Suprapubic skin (tissue), 4 donors: ENCODE data around the gene UBR1. TPM values are rescaled to one million over a fixed set of nuclear protein-coding genes. Genes with fewer than 3 reads are reported as not detected.
"Not testable (repeated sequence)": the region's sequence is repeated elsewhere in the genome, so short reads cannot be mapped to it uniquely, and the experiment has no call there.

ENCODE experiments used
- DNase-seq, 2 donors: peaks; one replicate each; pipeline ENCODE4 v3.0.0-alpha.2; 2019; ENCODE audit warnings: low spot score in 2 of 2
- H3K27ac ChIP-seq: fragments of 200-600 bp; sonication (generic); one replicate; pipeline ENCODE4 v1.5.1; 2019
- H3K27me3 ChIP-seq: fragments of 200-600 bp; sonication (generic); one replicate; pipeline ENCODE4 v1.5.1; 2019
- H3K36me3 ChIP-seq: fragments of 200-600 bp; sonication (generic); one replicate; pipeline ENCODE4 v1.5.1; 2019
- H3K4me1 ChIP-seq: fragments of 200-600 bp; sonication (generic); one replicate; pipeline ENCODE4 v1.5.1; 2019
- H3K4me3 ChIP-seq: fragments of 200-600 bp; sonication (generic); one replicate; pipeline ENCODE4 v1.5.1; 2019; ENCODE audit warnings: mild to moderate bottlenecking
- H3K9me3 ChIP-seq: fragments of 200-600 bp; sonication (generic); one replicate; pipeline ENCODE4 v1.5.1; 2019
- CTCF ChIP-seq, 2 donors: fragments of 200-600 bp in 1 of 2; fragments of 450-650 bp in 1 of 2; sonication (generic) in 1 of 2; IDR thresholded peaks; one replicate each; pipeline ENCODE4 v1.5.1; 2016 to 2019; ENCODE audit warnings: antibody characterized with exemption in 2 of 2, mild to moderate bottlenecking in 1 of 2, moderate library complexity in 1 of 2
- EP300 ChIP-seq: sonication (generic); formaldehyde crosslinking; IDR thresholded peaks from one replicate; pipeline ENCODE4 v1.6.1; 2017; ENCODE audit warnings: antibody characterized with exemption
- POLR2A ChIP-seq, 2 donors: fragments of 450-650 bp; IDR thresholded peaks; one replicate each; pipeline ENCODE4 v1.6.1; 2017; ENCODE audit warnings: antibody characterized with exemption in 2 of 2, mild to moderate bottlenecking in 2 of 2, moderate library complexity in 2 of 2
- POLR2AphosphoS5 ChIP-seq, 3 donors: sonication (generic); formaldehyde crosslinking; IDR thresholded peaks; one replicate each; pipeline ENCODE4 v1.6.1; 2017; ENCODE audit warnings: antibody characterized with exemption in 3 of 3
- WGBS: methylation state at CpG from one replicate; pipeline ENCODE4 v1.1.5; 2018; 5-methylcytosine and 5-hydroxymethylcytosine counted together
- total RNA-seq, 4 donors: library from RNA; depleted of rRNA; stranded (reverse); fragments of >200 nt; gene quantifications; one replicate each; pipeline ENCODE4 v1.1.0, GENCODE V29; 2016

UBR1 gene
- total RNA-seq, 4 donors from 2014 or later = 14.0 to 41.4 (median 19.2) TPM

DNA sequence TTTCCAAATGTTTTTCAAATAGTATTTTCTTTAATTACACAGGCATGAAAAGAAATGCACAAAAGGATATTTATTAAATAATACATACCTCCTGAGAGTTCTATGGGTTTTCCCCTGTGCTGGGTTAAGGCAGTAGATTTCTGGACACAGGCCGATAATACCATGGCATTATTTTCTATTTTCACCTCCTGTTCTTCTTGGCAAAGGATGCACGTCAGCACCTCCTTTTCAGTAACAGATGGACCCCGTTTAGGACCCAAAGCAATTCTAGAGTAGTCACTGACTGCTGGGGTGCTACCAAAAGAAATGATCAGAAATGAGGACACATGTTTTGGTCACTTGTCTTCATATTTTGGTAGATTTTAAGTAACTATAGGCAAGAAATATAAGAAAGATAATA lies 98.8 kb downstream of the UBR1 start:
- Histone ChIP-seq H3K27me3 (no peaks in the 10 kb centered on the region), H3K27ac (no peak overlapping the region), H3K36me3 (peaks cover 68% of the 10 kb centered on the region), H3K4me3 (no peak overlapping the region), H3K9me3 (no peaks in the 10 kb centered on the region), H3K4me1 (no peaks in the 10 kb centered on the region)
- WGBS = 94% methylated on average over 3 of the region's 3 CpGs
- DNase-seq = no peak
- TF ChIP-seq POLR2A (IDR thresholded peaks at IDR 0.05) (no peak), POLR2AphosphoS5 (IDR thresholded peaks at IDR 0.05) (no peak), EP300 (no peak), CTCF (IDR thresholded peaks at IDR 0.05) (no peak)

- not testable (repeated sequence) for H3K4me1 ChIP-seq, H3K4me3 ChIP-seq, DNase-seq, H3K27ac ChIP-seq, H3K9me3 ChIP-seq, H3K27me3 ChIP-seq
- WGBS = 99% methylated on average over 6 of the region's 42 CpGs
- peaks cover 57% of the 10 kb centered on the region for H3K36me3 ChIP-seq
These were observed 100.8 kb downstream of the UBR1 start for GRCh38 chr15:43004886-43005595.

- no peak overlapping the region for H3K27ac ChIP-seq
- 94% methylated on average over 4 of the region's 4 CpGs for WGBS
- TF ChIP-seq POLR2A (IDR thresholded peaks at IDR 0.05) (no peak), POLR2AphosphoS5 (IDR thresholded peaks at IDR 0.05) (no peak), CTCF (IDR thresholded peaks at IDR 0.05) (no peak), EP300 (no peak)
These were observed 106.5 kb downstream of the UBR1 start for GRCh38 chr15:42999201-42999779.

GRCh38 chr15:42996871-42997270 lies 109.0 kb downstream of the UBR1 start:
- Histone ChIP-seq H3K9me3 (no peaks in the 10 kb centered on the region), H3K27me3 (no peaks in the 10 kb centered on the region), H3K27ac (no peak overlapping the region), H3K4me1 (no peaks in the 10 kb centered on the region), H3K4me3 (no peak overlapping the region), H3K36me3 (peaks cover 27% of the 10 kb centered on the region)
- TF ChIP-seq EP300 = no peak
- no peak for TF ChIP-seq CTCF (IDR thresholded peaks at IDR 0.05)
- no peak for TF ChIP-seq POLR2AphosphoS5 (IDR thresholded peaks at IDR 0.05)
- no peak for TF ChIP-seq POLR2A (IDR thresholded peaks at IDR 0.05)
- 95% methylated on average over 7 of the region's 7 CpGs for WGBS
- no peak for DNase-seq

More at GRCh38 chr15:42999201-42999779, 106.5 kb downstream of the UBR1 start:
- H3K4me1 ChIP-seq = no peaks in the 10 kb centered on the region
- no peaks in the 10 kb centered on the region for H3K9me3 ChIP-seq
- peaks cover 41% of the 10 kb centered on the region for H3K36me3 ChIP-seq
- H3K27me3 ChIP-seq = no peaks in the 10 kb centered on the region
- no peak overlapping the region for H3K4me3 ChIP-seq
- DNase-seq = no peak

DNA sequence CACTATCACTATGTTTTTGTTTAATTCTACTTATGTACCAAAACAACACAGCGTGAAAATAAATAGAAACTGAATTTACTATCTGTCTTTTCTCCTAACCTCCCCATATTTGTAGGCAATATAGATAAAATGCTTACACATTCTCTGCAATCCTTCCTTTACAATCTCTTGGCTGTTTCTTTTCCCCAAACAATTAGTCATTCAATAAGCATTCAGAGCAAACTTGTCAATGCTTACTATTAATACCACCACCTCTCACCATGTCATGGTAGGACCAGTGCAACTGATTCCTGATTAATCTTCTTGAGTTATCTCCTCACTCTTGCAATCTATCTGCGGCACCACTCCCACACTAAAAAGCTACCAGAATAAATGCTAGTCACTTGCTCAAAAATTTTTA lies 111.3 kb downstream of the UBR1 start:
- TF ChIP-seq POLR2A (IDR thresholded peaks at IDR 0.05) (no peak), POLR2AphosphoS5 (IDR thresholded peaks at IDR 0.05) (no peak), EP300 (no peak)
- Histone ChIP-seq H3K27me3 (no peaks in the 10 kb centered on the region), H3K4me1 (no peaks in the 10 kb centered on the region), H3K27ac (no peak overlapping the region), H3K36me3 (peaks cover 32% of the 10 kb centered on the region), H3K9me3 (no peaks in the 10 kb centered on the region), H3K4me3 (no peak overlapping the region)
- no peak for DNase-seq
- WGBS = 97% methylated on average over 2 of the region's 2 CpGs

DNA sequence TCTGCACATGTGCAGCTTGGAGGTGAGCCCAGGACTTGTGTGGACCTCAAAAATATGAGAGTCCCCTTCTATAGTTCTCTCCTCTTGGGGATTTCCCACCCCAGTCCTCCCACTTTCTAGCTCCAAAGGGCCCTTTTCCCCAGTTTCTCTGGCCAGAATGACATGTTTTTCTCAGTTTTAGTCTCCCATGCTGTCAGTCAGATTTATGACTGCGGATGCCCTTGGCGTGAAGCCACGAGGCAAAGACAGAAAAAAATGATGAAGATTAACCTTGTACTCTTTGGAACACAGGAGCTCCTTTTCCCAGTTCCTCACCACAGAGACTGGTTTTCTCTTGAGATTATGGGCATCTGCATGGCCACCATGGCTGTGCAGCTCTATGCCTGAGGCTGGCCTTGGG lies 113.2 kb downstream of the UBR1 start:
- Histone ChIP-seq H3K4me1 (no peaks in the 10 kb centered on the region), H3K27me3 (no peaks in the 10 kb centered on the region), H3K36me3 (peaks cover 43% of the 10 kb centered on the region), H3K27ac (no peak overlapping the region), H3K4me3 (no peak overlapping the region), H3K9me3 (no peaks in the 10 kb centered on the region)
- TF ChIP-seq CTCF (IDR thresholded peaks at IDR 0.05) = no peak
- TF ChIP-seq POLR2AphosphoS5 (IDR thresholded peaks at IDR 0.05) = no peak
- TF ChIP-seq POLR2A (IDR thresholded peaks at IDR 0.05) = no peak
- TF ChIP-seq EP300 = no peak
- WGBS = 59% methylated on average over 3 of the region's 3 CpGs
- DNase-seq = no peak
